ENCODE results near the gene TRPV4. TPM values are rescaled to one million over a fixed set of nuclear protein-coding genes. Genes with fewer than 3 reads are reported as not detected.

The TRPV4 gene
- total and polyA plus RNA-seq, 10 of the 15 experiments (the other 5 are each of a cell fraction or from before 2014, with no cell fraction given), result not detected

DNA sequence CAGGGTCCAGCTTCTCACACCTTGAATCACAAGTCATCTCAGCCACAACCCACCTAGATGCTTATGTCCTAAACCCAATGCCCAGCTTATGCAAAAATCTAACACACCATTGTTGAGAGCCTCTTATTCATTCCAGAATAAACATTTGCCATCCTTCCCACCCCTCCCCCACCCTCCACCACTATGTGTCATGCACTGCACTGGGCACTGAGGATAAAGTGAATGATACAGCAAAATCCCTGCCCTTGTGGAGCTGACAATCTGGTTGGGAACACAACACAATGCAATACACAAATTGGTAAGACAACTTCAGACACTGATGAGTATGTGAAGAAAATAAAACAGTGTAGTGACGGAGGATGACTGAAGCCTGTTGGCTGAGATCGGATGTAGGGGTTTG, 48.6 kb upstream of the TRPV4 start:
- H2AFZ ChIP-seq (ENCODE audit: control insufficient read depth, low read depth, low read length), result no peak overlapping the region
- H4K20me1 ChIP-seq (ENCODE audit: control insufficient read depth, insufficient read depth), result 0 out of 2 replicates have a peak, but pooled peaks cover 2% of the 10 kb centered on the region
- intact Hi-C loops (cut with micrococcal nuclease; ENCODE audit: unreplicated experiment) (loop anchor here (2.0 kb wide), 1 partner anchor 29 kb away; no protein-coding TSS in a partner anchor), in situ Hi-C loops (cut with MboI) (no loop called here)
- 86% methylated on average over 2 of the region's 2 CpGs for WGBS (ENCODE audit: insufficient coverage, insufficient replicate concordance, low lambda C conversion rate, missing lambda C conversion rate)
- BruUV-seq (replicated peaks), result no TSS peak
- peaks cover 8% of the 10 kb centered on the region for H3K79me2 ChIP-seq (ENCODE audit: control insufficient read depth, insufficient read depth, low read length)
- no peak overlapping the region for H3K4me3 ChIP-seq
- DNase-seq (ENCODE audit: low read depth, low spot score), result no peak
- no peak overlapping the region for H3K4me2 ChIP-seq (ENCODE audit: control insufficient read depth, insufficient read depth)
- H3K27ac ChIP-seq (ENCODE audit: control insufficient read depth, insufficient read depth), result no peak overlapping the region
- ChIA-PET POLR2A (no interaction called here), CTCF (interaction anchor here (1.0 to 3.1 kb wide), 6 partner anchors 22 to 77 kb away, joined by 3 to 20 read pairs (median 5); no protein-coding TSS in a partner anchor), SMC1A (ENCODE audit: uncharacterized antibody, unreplicated experiment) (interaction anchor here (1.1 to 3.3 kb wide), 3 partner anchors 28 to 132 kb away, joined by 3 to 14 read pairs (median 9); no protein-coding TSS in a partner anchor), RAD21 (ENCODE audit: unreplicated experiment) (interaction anchor here (1.2 kb wide), 1 partner anchor 19 kb away, joined by 3 read pairs; the partner anchor contains the start of gene TCHP)
- no peak for TF ChIP-seq RB1 (IDR thresholded peaks at IDR 0.05; ENCODE audit: borderline replicate concordance)
- no peak for TF ChIP-seq RELB (IDR thresholded peaks at IDR 0.05; ENCODE audit: low read depth)
- no peak for TF ChIP-seq SMC3 (IDR thresholded peaks at IDR 0.05; ENCODE audit: borderline replicate concordance, low read length)
- TF ChIP-seq TARDBP (IDR thresholded peaks at IDR 0.05; ENCODE audit: borderline replicate concordance), result no peak
- no peak for TF ChIP-seq MLLT1 (IDR thresholded peaks at IDR 0.05)
- TF ChIP-seq CBX3 (IDR thresholded peaks at IDR 0.05; ENCODE audit: borderline replicate concordance, low read depth), result no peak
- TF ChIP-seq KLF5 (IDR thresholded peaks at IDR 0.05; ENCODE audit: partially characterized antibody), result no peak
- no peak for TF ChIP-seq ZNF217 (IDR thresholded peaks at IDR 0.05)
- no peak for TF ChIP-seq KDM1A (IDR thresholded peaks at IDR 0.05; ENCODE audit: borderline replicate concordance)
- no peak for FAIRE-seq
- no peaks in the 10 kb centered on the region for H3K27me3 ChIP-seq (replicated peaks in 1 of 2; ENCODE audit: control insufficient read depth in 2 of 2, insufficient read depth in 2 of 2, low read length in 1 of 2)
- ATAC-seq, result no peak
- H3K9ac ChIP-seq (ENCODE audit: control insufficient read depth, insufficient read depth, low read length), result no peak overlapping the region
- H3K4me1 ChIP-seq (ENCODE audit: control insufficient read depth, insufficient read depth, low read length), result peaks cover 13% of the 10 kb centered on the region
- no peaks in the 10 kb centered on the region for H3K9me3 ChIP-seq (replicated peaks; ENCODE audit: control insufficient read depth, insufficient read depth, low read length)
- no peaks in the 10 kb centered on the region for H3K36me3 ChIP-seq (ENCODE audit: control insufficient read depth in 2 of 2, insufficient read depth in 2 of 2, low read length in 1 of 2)

Measured in GM12878 (cell line).